Naive thymus-derived CD4-positive, alpha-beta T cell (primary cell): ENCODE results near the gene NDST3. TPM values are rescaled to one million over a fixed set of nuclear protein-coding genes. Genes with fewer than 3 reads are reported as not detected.

Experiments
- ATAC-seq: fragments of 150-1000 bp; cut with Tn5 transposase; 2 replicates; pipeline ENCODE4 v1.10.0; 2021; ENCODE audit warnings: mild to moderate bottlenecking, moderate library complexity
- CTCF ChIA-PET: fragments of 350-600 bp; sonication (Branson Sonifier 250); formaldehyde crosslinking; loops from one replicate; lab custom pipeline; 2021; ENCODE audit warnings: antibody characterized with exemption; lab: Charles Lee
- POLR2A ChIA-PET: fragments of 350-600 bp; sonication (Branson Sonifier 250); formaldehyde crosslinking; loops from one replicate; lab custom pipeline; 2021; ENCODE audit warnings: antibody characterized with exemption, inconsistent platforms; lab: Charles Lee
- DNase-seq, 9 donors: peaks; one replicate each; pipeline versions ENCODE4 v3.0.0 to v3.0.0-alpha.2; 2020 to 2022; ENCODE audit warnings: mixed read lengths in 1 of 9
- H3K27ac ChIP-seq: one replicate; pipeline ENCODE4 v1.7.0; 2013; ENCODE audit warnings: mild to moderate bottlenecking, low read depth, low read length, moderate library complexity
- H3K27me3 ChIP-seq, 2 donors: one replicate each; pipeline ENCODE4 v1.7.0; 2013; ENCODE audit warnings: low read length in 2 of 2, mild to moderate bottlenecking in 2 of 2, moderate library complexity in 2 of 2; ENCODE audit not compliant: control insufficient read depth in 2 of 2, insufficient read depth in 2 of 2
- H3K36me3 ChIP-seq, 3 experiments: 1 replicate in 2 of 3; 2 replicates in 1 of 3; pipeline ENCODE4 v1.7.0; 2013; ENCODE audit warnings: low read length in 3 of 3, mild to moderate bottlenecking in 3 of 3, moderate library complexity in 1 of 3; ENCODE audit not compliant: insufficient read depth in 3 of 3, control insufficient read depth in 2 of 3
- H3K4me1 ChIP-seq, 2 donors: one replicate each; pipeline ENCODE4 v1.7.0; 2013; ENCODE audit warnings: low read length in 2 of 2, mild to moderate bottlenecking in 2 of 2, moderate library complexity in 1 of 2; ENCODE audit not compliant: control insufficient read depth in 2 of 2, insufficient read depth in 2 of 2
- H3K4me3 ChIP-seq: 2 replicates; pipeline ENCODE4 v1.7.0; 2013; ENCODE audit warnings: mild to moderate bottlenecking, low read length
- H3K9me3 ChIP-seq, 3 experiments: 1 replicate in 2 of 3; 2 replicates in 1 of 3; pipeline ENCODE4 v1.7.0; 2013; ENCODE audit warnings: low read length in 3 of 3; ENCODE audit not compliant: control insufficient read depth in 2 of 3
- H3K27ac Mint-ChIP-seq, 9 donors: one replicate each; pipeline ENCODE4 v1.8.0; 2020 to 2022; ENCODE audit warnings: mixed read lengths in 9 of 9, mild to moderate bottlenecking in 8 of 9, moderate library complexity in 5 of 9, inconsistent platforms in 2 of 9
- H3K27me3 Mint-ChIP-seq, 5 donors: one replicate each; pipeline ENCODE4 v1.8.0; 2021 to 2022; ENCODE audit warnings: mixed read lengths in 5 of 5, mild to moderate bottlenecking in 1 of 5
- H3K36me3 Mint-ChIP-seq, 5 donors: one replicate each; pipeline ENCODE4 v1.8.0; 2020 to 2022; ENCODE audit warnings: mixed read lengths in 5 of 5, mild to moderate bottlenecking in 3 of 5, inconsistent platforms in 1 of 5
- H3K4me1 Mint-ChIP-seq, 7 donors: one replicate each; pipeline ENCODE4 v1.8.0; 2020 to 2022; ENCODE audit warnings: mixed read lengths in 7 of 7, mild to moderate bottlenecking in 3 of 7, inconsistent platforms in 1 of 7
- H3K4me3 Mint-ChIP-seq, 10 donors: one replicate each; pipeline ENCODE4 v1.8.0; 2020 to 2022; ENCODE audit warnings: mild to moderate bottlenecking in 10 of 10, mixed read lengths in 10 of 10, moderate library complexity in 6 of 10, inconsistent platforms in 2 of 10
- H3K9me3 Mint-ChIP-seq, 11 donors: one replicate each; pipeline ENCODE4 v1.8.0; 2020 to 2022; ENCODE audit warnings: mixed read lengths in 11 of 11, mild to moderate bottlenecking in 4 of 11, inconsistent platforms in 1 of 11, moderate library complexity in 1 of 11
- intact Hi-C, 2 donors: fragments of 100-400 bp; cut with micrococcal nuclease; formaldehyde crosslinking; loops; one replicate each; pipeline ENCODE4 v1.15.1; 2023
- polyA plus RNA-seq, 2 donors: library from polyadenylated mRNA; unstranded; fragments of 300-500 nt; fragmentation: Illumina TruSeq; gene quantifications; one replicate each; pipeline ENCODE4 v1.2.3, GENCODE V29; 2021
- total RNA-seq, 6 experiments: library from RNA in 5 of 6; stranded (reverse) in 5 of 6; gene quantifications; 1 replicate in 5 of 6; 2 replicates in 1 of 6; pipeline ENCODE4 v1.2.3 and lab custom pipeline; 2021 to 2026

Gene NDST3
- total and polyA plus RNA-seq, 7 experiments from 2014 or later, result 0.17 to 0.18 TPM; not detected in 5

DNA sequence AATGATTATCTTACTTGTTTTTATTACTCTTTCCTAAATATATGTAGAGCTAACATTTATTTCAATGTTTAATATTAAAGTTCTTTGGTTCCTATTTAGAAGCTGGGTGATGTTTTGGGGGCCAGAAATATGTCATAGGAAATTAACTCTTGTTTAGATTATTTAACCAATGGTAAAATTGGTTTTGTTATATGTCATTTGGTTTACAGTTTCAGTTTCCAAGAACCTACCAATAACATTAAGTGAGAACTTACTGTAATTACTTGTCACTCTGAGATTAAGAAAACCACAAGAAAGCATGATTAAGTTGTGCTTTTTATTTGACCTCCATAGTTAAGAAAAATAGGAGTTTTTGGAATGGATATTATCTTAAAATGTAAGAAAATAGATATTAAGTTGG is 121.2 kb downstream of the NDST3 start:
- no peak overlapping the region for H3K27ac Mint-ChIP-seq
- POLR2A ChIA-PET, result no interaction called here
- DNase-seq, result no peak

DNA sequence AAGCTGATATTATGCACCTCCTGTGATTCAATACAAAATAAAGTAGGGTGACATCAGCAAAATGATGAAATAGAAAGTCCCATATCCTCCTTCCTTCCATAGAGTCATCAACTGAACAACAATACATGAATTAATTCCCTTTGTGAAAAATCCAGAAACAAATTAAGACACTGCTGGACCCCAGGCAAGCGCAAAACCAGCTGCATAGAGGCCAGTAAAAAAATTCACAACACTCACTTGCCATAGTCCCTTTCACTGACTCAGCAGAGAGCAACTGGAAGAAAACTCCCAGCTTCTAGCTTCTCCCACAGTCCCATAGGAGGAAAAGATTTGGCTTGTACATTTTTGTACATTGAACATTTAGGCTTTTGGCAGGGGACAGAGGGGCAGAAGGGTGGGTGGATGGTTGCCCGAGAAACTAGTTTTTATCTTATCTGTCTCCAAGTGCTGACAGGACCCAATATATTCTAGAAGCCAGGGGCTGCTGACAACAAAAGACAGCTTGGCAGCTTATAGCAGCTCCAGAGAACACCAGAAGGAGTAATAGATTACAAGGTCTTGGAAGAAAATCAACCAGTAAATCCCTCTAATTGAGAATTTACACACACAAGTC is 124.6 kb downstream of the NDST3 start:
- Histone ChIP-seq H3K9me3 (no peaks in the 10 kb centered on the region), H3K36me3 (no peaks in the 10 kb centered on the region), H3K27me3 (no peaks in the 10 kb centered on the region), H3K4me3 (no peak overlapping the region), H3K27ac (no peak overlapping the region), H3K4me1 (no peaks in the 10 kb centered on the region)
- Mint-ChIP-seq H3K9me3 (peaks cover 0 to 24% (median 12%) of the 10 kb centered on the region in 11 donors), H3K36me3 (peaks cover 0 to 1% (median 0%) of the 10 kb centered on the region in 5 donors), H3K4me3 (no peak overlapping the region), H3K27me3 (no peaks in the 10 kb centered on the region), H3K4me1 (peaks cover 0 to 13% (median 0%) of the 10 kb centered on the region in 7 donors), H3K27ac (no peak overlapping the region)
- DNase-seq (no peak), ATAC-seq (no peak)
- ChIA-PET CTCF (no interaction called here), POLR2A (no interaction called here)
- intact Hi-C loops, result no loop called here

More for the DNA sequence above, 121.2 kb downstream of the NDST3 start:
- Histone ChIP-seq H3K27ac (no peak overlapping the region), H3K4me1 (no peaks in the 10 kb centered on the region), H3K27me3 (no peaks in the 10 kb centered on the region), H3K4me3 (no peak overlapping the region), H3K36me3 (no peaks in the 10 kb centered on the region), H3K9me3 (no peaks in the 10 kb centered on the region)
- CTCF ChIA-PET, result interaction anchor here (0.5 kb wide), 1 partner anchor 69 kb away, joined by 3 read pairs; no protein-coding TSS in a partner anchor
- Mint-ChIP-seq H3K27me3 (no peaks in the 10 kb centered on the region), H3K36me3 (peaks cover 0 to 2% (median 0%) of the 10 kb centered on the region in 5 donors), H3K9me3 (peaks cover 0 to 23% (median 12%) of the 10 kb centered on the region in 11 donors), H3K4me1 (peaks cover 0 to 13% (median 0%) of the 10 kb centered on the region in 7 donors), H3K4me3 (no peak overlapping the region)
- intact Hi-C loops, result no loop called here
- no peak for ATAC-seq

DNA sequence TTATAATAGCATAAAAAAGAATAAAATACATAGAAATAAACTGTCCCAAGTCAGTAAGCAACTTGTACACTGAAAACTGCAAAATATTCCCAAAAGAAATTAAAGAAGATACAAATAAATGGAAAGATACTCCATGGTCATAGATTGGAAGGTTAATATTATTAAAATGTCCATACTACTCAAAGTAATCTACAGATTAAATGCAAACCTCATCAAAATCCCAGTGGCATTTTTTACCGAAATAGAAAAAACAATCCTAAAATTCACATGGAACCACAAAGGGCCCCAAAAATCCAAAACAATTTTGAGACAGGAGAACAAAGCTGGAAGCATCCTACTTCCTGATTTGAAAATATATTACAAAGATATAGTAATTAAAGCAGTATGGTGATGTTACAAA is 133.0 kb downstream of the NDST3 start:
- Histone ChIP-seq H3K4me1 (no peaks in the 10 kb centered on the region), H3K27ac (no peak overlapping the region), H3K27me3 (no peaks in the 10 kb centered on the region), H3K9me3 (no peaks in the 10 kb centered on the region), H3K4me3 (no peak overlapping the region), H3K36me3 (no peaks in the 10 kb centered on the region)
- ATAC-seq (no peak), DNase-seq (no peak)
- Mint-ChIP-seq H3K27ac (no peak overlapping the region), H3K36me3 (peaks cover 0 to 3% (median 0%) of the 10 kb centered on the region in 5 donors), H3K4me3 (no peak overlapping the region), H3K27me3 (no peaks in the 10 kb centered on the region), H3K9me3 (peaks cover 0 to 34% (median 8%) of the 10 kb centered on the region in 11 donors), H3K4me1 (peaks cover 0 to 16% (median 0%) of the 10 kb centered on the region in 7 donors)
- ChIA-PET CTCF (no interaction called here), POLR2A (no interaction called here)
- intact Hi-C loops, result no loop called here

GRCh38 chr4:118171381-118171780 is 137.1 kb downstream of the NDST3 start:
- no peak for ATAC-seq
- CTCF ChIA-PET, result no interaction called here
- Histone ChIP-seq H3K9me3 (no peaks in the 10 kb centered on the region), H3K4me1 (no peaks in the 10 kb centered on the region), H3K4me3 (no peak overlapping the region), H3K27me3 (no peaks in the 10 kb centered on the region), H3K36me3 (no peaks in the 10 kb centered on the region), H3K27ac (no peak overlapping the region)
- no peak for DNase-seq
- Mint-ChIP-seq H3K36me3 (peaks cover 0 to 1% (median 0%) of the 10 kb centered on the region in 5 donors), H3K4me3 (no peak overlapping the region), H3K9me3 (peaks cover 0 to 15% (median 2%) of the 10 kb centered on the region in 11 donors), H3K27me3 (peaks cover 0 to 11% (median 4%) of the 10 kb centered on the region in 5 donors), H3K27ac (no peak overlapping the region), H3K4me1 (peaks cover 0 to 42% (median 5%) of the 10 kb centered on the region in 7 donors)
- POLR2A ChIA-PET, result no interaction called here
- intact Hi-C loops, result loop anchor here in 1 of 2 donors (5.0 kb wide), 1 partner anchor 106 kb away; no protein-coding TSS in a partner anchor

DNA sequence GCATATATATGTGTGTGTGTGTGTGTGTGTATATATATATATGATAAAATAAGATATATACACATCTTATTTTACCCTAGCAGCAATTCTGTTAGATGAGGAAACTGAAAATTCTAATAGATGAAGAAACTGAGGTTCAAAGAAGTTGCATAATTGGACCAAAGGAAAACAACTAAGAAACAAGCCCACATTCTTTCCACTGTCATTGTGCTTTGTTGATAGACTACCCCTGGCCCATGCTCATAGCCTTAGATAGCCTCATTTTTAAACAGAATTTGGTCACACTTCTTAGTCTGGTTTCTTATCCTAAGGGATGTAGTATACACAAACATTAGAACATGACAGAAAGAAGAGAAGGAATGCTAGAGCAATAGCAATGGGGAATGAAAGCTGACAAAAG is 138.8 kb downstream of the NDST3 start:
- Histone ChIP-seq H3K36me3 (no peaks in the 10 kb centered on the region), H3K4me3 (no peak overlapping the region), H3K9me3 (no peaks in the 10 kb centered on the region), H3K4me1 (no peaks in the 10 kb centered on the region), H3K27me3 (no peaks in the 10 kb centered on the region), H3K27ac (no peak overlapping the region)
- intact Hi-C loops, result loop anchor here in 1 of 2 donors (5.0 kb wide), 1 partner anchor 104 kb away; no protein-coding TSS in a partner anchor
- DNase-seq (no peak), ATAC-seq (no peak)
- Mint-ChIP-seq H3K27me3 (peaks cover 4 to 11% (median 7%) of the 10 kb centered on the region in 5 donors), H3K4me3 (peak overlapping the region in 1 of 10 donors; percentile 4), H3K4me1 (peaks cover 0 to 42% (median 5%) of the 10 kb centered on the region in 7 donors), H3K36me3 (peaks cover 0 to 1% (median 0%) of the 10 kb centered on the region in 5 donors), H3K9me3 (peaks cover 0 to 6% (median 0%) of the 10 kb centered on the region in 11 donors), H3K27ac (peak overlapping the region in 1 of 9 donors; percentile 16)
- ChIA-PET CTCF (no interaction called here), POLR2A (no interaction called here)

- Mint-ChIP-seq H3K27me3 (peaks cover 4 to 11% (median 8%) of the 10 kb centered on the region in 5 donors), H3K9me3 (peaks cover 0 to 1% (median 0%) of the 10 kb centered on the region in 11 donors), H3K4me3 (peak overlapping the region in 1 of 10 donors; percentile 60), H3K4me1 (peaks cover 0 to 42% (median 5%) of the 10 kb centered on the region in 7 donors), H3K36me3 (peaks cover 0 to 1% (median 0%) of the 10 kb centered on the region in 5 donors), H3K27ac (peak overlapping the region in 2 of 9 donors; percentile 17 to 53)
- ChIA-PET CTCF (interaction anchor here (0.6 kb wide), 1 partner anchor 481 kb away, joined by 3 read pairs; no protein-coding TSS in a partner anchor), POLR2A (no interaction called here)
- intact Hi-C loops, result loop anchor here in 1 of 2 donors (5.0 kb wide), 1 partner anchor 103 kb away; no protein-coding TSS in a partner anchor
- Histone ChIP-seq H3K27ac (no peak overlapping the region), H3K4me1 (no peaks in the 10 kb centered on the region), H3K36me3 (no peaks in the 10 kb centered on the region), H3K4me3 (no peak overlapping the region), H3K9me3 (no peaks in the 10 kb centered on the region), H3K27me3 (no peaks in the 10 kb centered on the region)
- ATAC-seq (no peak), DNase-seq (peak in 4 of 9 donors; percentile 14 to 28 (median 18))
Measured at GRCh38 chr4:118173956-118174725, 139.9 kb downstream of the NDST3 start.
